LNCaP clone FGC (cell line): ENCODE measurements around the gene OR13C4.

Source experiments
- DNase-seq: peaks from one replicate; pipeline ENCODE4 v3.0.0-alpha.2; 2011; ENCODE audit warnings: low read depth
- H3K4me3 ChIP-seq: 2 replicates; pipeline ENCODE4 v1.5.1; 2011; ENCODE audit warnings: mild to moderate bottlenecking, low read depth, low read length, control low read depth
- CTCF ChIP-seq: IDR thresholded peaks from 2 replicates; pipeline ENCODE4 v1.5.1; 2012; ENCODE audit warnings: mild to moderate bottlenecking; ENCODE audit not compliant: control insufficient read depth, insufficient read depth; ENCODE audit errors: extremely low read depth

Gene OR13C4

GRCh38 chr9:104506565-104506964 is 20.4 kb downstream of the OR13C4 start:
- no peak for TF ChIP-seq CTCF
- H3K4me3 ChIP-seq, result no peak overlapping the region
- no peak for DNase-seq

GRCh38 chr9:104503963-104504362 is 23.0 kb downstream of the OR13C4 start, which contains the start of gene OR13F1:
Gene OR13F1, plus strand, starts transcription at chr9:104504263. Its CDS starts 0 bp downstream, at chr9:104504263.
- no peak within 1 kb of the TSS for H3K4me3 ChIP-seq
- DNase-seq, result no peak
- no peak for TF ChIP-seq CTCF

GRCh38 chr9:104503440-104503839 is 23.6 kb downstream of the OR13C4 start:
- no peak overlapping the region for H3K4me3 ChIP-seq
- DNase-seq, result no peak
- no peak for TF ChIP-seq CTCF

GRCh38 chr9:104494808-104495207 is 32.2 kb downstream of the OR13C4 start:
- no peak for DNase-seq
- H3K4me3 ChIP-seq, result no peak overlapping the region
- TF ChIP-seq CTCF, result peak; percentile 43

- H3K4me3 ChIP-seq, result no peak overlapping the region
- no peak for DNase-seq
- TF ChIP-seq CTCF, result no peak
Measured at GRCh38 chr9:104485014-104485413, 42.0 kb downstream of the OR13C4 start.

GRCh38 chr9:104482921-104483570 is 44.0 kb downstream of the OR13C4 start:
- no peak overlapping the region for H3K4me3 ChIP-seq
- no peak for TF ChIP-seq CTCF
- DNase-seq, result no peak
